CD8-positive, alpha-beta memory T cell (primary cell): ENCODE results near the gene MMP24. TPM values are rescaled to one million over a fixed set of nuclear protein-coding genes. Genes with fewer than 3 reads are reported as not detected.

Source experiments
- CTCF ChIA-PET: fragments of 350-600 bp; sonication (Branson Sonifier 250); formaldehyde crosslinking; loops from one replicate; lab custom pipeline; 2021; ENCODE audit warnings: antibody characterized with exemption; lab: Charles Lee
- POLR2A ChIA-PET: fragments of 350-600 bp; sonication (Branson Sonifier 250); formaldehyde crosslinking; loops from one replicate; lab custom pipeline; 2021; ENCODE audit warnings: antibody characterized with exemption; lab: Charles Lee
- DNase-seq, 5 donors: peaks; one replicate each; pipeline versions ENCODE4 v3.0.0 to v3.0.0-alpha.2; 2020 to 2022; ENCODE audit warnings: mixed read lengths in 1 of 5
- H3K27ac ChIP-seq: one replicate; pipeline ENCODE4 v1.7.0; 2013; ENCODE audit warnings: low read depth, mild to moderate bottlenecking, low read length, moderate library complexity
- H3K27me3 ChIP-seq: 2 replicates; pipeline ENCODE4 v1.7.0; 2013; ENCODE audit warnings: low read length, mild to moderate bottlenecking; ENCODE audit not compliant: insufficient read depth, poor library complexity, severe bottlenecking
- H3K36me3 ChIP-seq: 2 replicates; pipeline ENCODE4 v1.7.0; 2013; ENCODE audit warnings: mild to moderate bottlenecking, low read length, moderate library complexity; ENCODE audit not compliant: insufficient read depth
- H3K4me1 ChIP-seq: 2 replicates; pipeline ENCODE4 v1.7.0; 2013; ENCODE audit warnings: mild to moderate bottlenecking, low read length, moderate library complexity; ENCODE audit not compliant: insufficient read depth
- H3K4me3 ChIP-seq: 2 replicates; pipeline ENCODE4 v1.7.0; 2013; ENCODE audit warnings: mild to moderate bottlenecking, low read length
- H3K9me3 ChIP-seq: 2 replicates; pipeline ENCODE4 v1.7.0; 2013; ENCODE audit warnings: mild to moderate bottlenecking, low read length
- H3K27ac Mint-ChIP-seq, 8 donors: one replicate each; pipeline ENCODE4 v1.8.0; 2020 to 2021; ENCODE audit warnings: mixed read lengths in 8 of 8, mild to moderate bottlenecking in 6 of 8, inconsistent platforms in 3 of 8, moderate library complexity in 3 of 8
- H3K27me3 Mint-ChIP-seq, 2 donors: one replicate each; pipeline ENCODE4 v1.8.0; 2020 to 2021; ENCODE audit warnings: mixed read lengths in 2 of 2, mild to moderate bottlenecking in 1 of 2, moderate library complexity in 1 of 2
- H3K36me3 Mint-ChIP-seq, 3 donors: one replicate each; pipeline ENCODE4 v1.8.0; 2020 to 2021; ENCODE audit warnings: mixed read lengths in 3 of 3, inconsistent platforms in 1 of 3, mild to moderate bottlenecking in 1 of 3
- H3K4me1 Mint-ChIP-seq, 3 donors: one replicate each; pipeline ENCODE4 v1.8.0; 2020 to 2021; ENCODE audit warnings: mixed read lengths in 3 of 3, inconsistent platforms in 1 of 3, mild to moderate bottlenecking in 1 of 3
- H3K4me3 Mint-ChIP-seq, 7 donors: one replicate each; pipeline ENCODE4 v1.8.0; 2020 to 2021; ENCODE audit warnings: mixed read lengths in 7 of 7, mild to moderate bottlenecking in 6 of 7, moderate library complexity in 4 of 7, inconsistent platforms in 2 of 7
- H3K9me3 Mint-ChIP-seq, 5 donors: one replicate each; pipeline ENCODE4 v1.8.0; 2020 to 2022; ENCODE audit warnings: mixed read lengths in 5 of 5, mild to moderate bottlenecking in 3 of 5, moderate library complexity in 2 of 5, inconsistent platforms in 1 of 5
- polyA plus RNA-seq: library from polyadenylated mRNA; unstranded; fragments of 300-500 nt; fragmentation: Illumina TruSeq; gene quantifications from one replicate; pipeline ENCODE4 v1.2.3, GENCODE V29; 2021
- total RNA-seq, 2 experiments: library from RNA; stranded (reverse); gene quantifications; one replicate each; pipeline ENCODE4 v1.2.3, GENCODE V29; 2021

The MMP24 gene
- total and polyA plus RNA-seq, 3 experiments from 2014 or later, result 0.07 to 0.18 TPM; not detected in 1

- peaks cover 0 to 3% of the 10 kb centered on the region in 2 donors for H3K27me3 Mint-ChIP-seq
- H3K27ac ChIP-seq, result peak overlapping the region; percentile 94
- ChIA-PET POLR2A (interaction anchor here (1.1 to 1.6 kb wide), 5 partner anchors 8 to 453 kb away, joined by 3 to 8 read pairs (median 7); no protein-coding TSS in a partner anchor), CTCF (interaction anchor here (0.6 to 2.3 kb wide), 5 partner anchors 13 to 181 kb away, joined by 3 to 9 read pairs (median 3); partner anchors contain the start of gene EDEM2)
- H3K9me3 ChIP-seq, result no peaks in the 10 kb centered on the region
- H3K27me3 ChIP-seq, result no peaks in the 10 kb centered on the region
- peaks cover 19 to 33% (median 31%) of the 10 kb centered on the region in 3 donors for H3K4me1 Mint-ChIP-seq
- peaks cover 15% of the 10 kb centered on the region for H3K4me1 ChIP-seq
- H3K4me3 ChIP-seq, result peak overlapping the region; percentile 94
- H3K9me3 Mint-ChIP-seq, result no peaks in the 10 kb centered on the region
- peak overlapping the region; percentile 92 to 99 (median 97) for H3K4me3 Mint-ChIP-seq
- H3K36me3 ChIP-seq, result peaks cover 25% of the 10 kb centered on the region
- DNase-seq, result no peak
- peak overlapping the region; percentile 97 to 100 (median 100) for H3K27ac Mint-ChIP-seq
- peaks cover 0 to 56% (median 7%) of the 10 kb centered on the region in 3 donors for H3K36me3 Mint-ChIP-seq
These were observed 50.6 kb downstream of the MMP24 start for GRCh38 chr20:35277127-35277526.

- peaks cover 0 to 3% of the 10 kb centered on the region in 2 donors for H3K27me3 Mint-ChIP-seq
- Histone ChIP-seq H3K4me3 (peak within 1 kb of the TSS; percentile 94), H3K36me3 (peaks cover 25% of the 10 kb centered on the region), H3K4me1 (peaks cover 15% of the 10 kb centered on the region), H3K9me3 (no peaks in the 10 kb centered on the region), H3K27ac (peak within 1 kb of the TSS; percentile 94), H3K27me3 (no peaks in the 10 kb centered on the region)
- peak; percentile 83 to 91 (median 88) for DNase-seq
- H3K9me3 Mint-ChIP-seq, result no peaks in the 10 kb centered on the region
- POLR2A ChIA-PET, result interaction anchor here (0.5 to 1.6 kb wide), 12 partner anchors 9 to 1666 kb away, joined by 3 to 9 read pairs (median 6); partner anchors contain the start of genes EDEM2 and UQCC1
- peak within 1 kb of the TSS; percentile 92 to 99 (median 97) for H3K4me3 Mint-ChIP-seq
- peak within 1 kb of the TSS; percentile 97 to 100 (median 100) for H3K27ac Mint-ChIP-seq
- CTCF ChIA-PET, result interaction anchor here (0.6 to 2.3 kb wide), 8 partner anchors 8 to 182 kb away, joined by 3 to 9 read pairs (median 3); partner anchors contain the start of gene EDEM2
- H3K36me3 Mint-ChIP-seq, result peaks cover 0 to 60% (median 9%) of the 10 kb centered on the region in 3 donors
- H3K4me1 Mint-ChIP-seq, result peaks cover 22 to 38% (median 34%) of the 10 kb centered on the region in 3 donors
These were observed 51.3 kb downstream of the MMP24 start, which contains the start of gene MMP24OS for GRCh38 chr20:35277531-35278395. Gene MMP24OS, minus strand, starts transcription at chr20:35278122. Its CDS starts 193 bp downstream, at chr20:35277929.

GRCh38 chr20:35279040-35279439, 52.5 kb downstream of the MMP24 start:
- POLR2A ChIA-PET, result no interaction called here
- peaks cover 25% of the 10 kb centered on the region for H3K36me3 ChIP-seq
- no peaks in the 10 kb centered on the region for H3K27me3 ChIP-seq
- peaks cover 24% of the 10 kb centered on the region for H3K4me1 ChIP-seq
- H3K9me3 Mint-ChIP-seq, result no peaks in the 10 kb centered on the region
- DNase-seq, result no peak
- H3K27me3 Mint-ChIP-seq, result peaks cover 0 to 3% of the 10 kb centered on the region in 2 donors
- peak overlapping the region; percentile 87 to 100 (median 93) for H3K27ac Mint-ChIP-seq
- H3K27ac ChIP-seq, result no peak overlapping the region
- CTCF ChIA-PET, result interaction anchor here (0.8 to 2.3 kb wide), 2 partner anchors 132 to 169 kb away, joined by 3 to 9 read pairs; partner anchors contain the start of gene EDEM2
- no peak overlapping the region for H3K4me3 ChIP-seq
- H3K4me3 Mint-ChIP-seq, result peak overlapping the region in 4 of 7 donors; percentile 23 to 98 (median 81)
- peaks cover 30 to 50% (median 46%) of the 10 kb centered on the region in 3 donors for H3K4me1 Mint-ChIP-seq
- no peaks in the 10 kb centered on the region for H3K9me3 ChIP-seq
- H3K36me3 Mint-ChIP-seq, result peaks cover 0 to 62% (median 12%) of the 10 kb centered on the region in 3 donors

- Histone ChIP-seq H3K4me3 (no peak overlapping the region), H3K27ac (no peak overlapping the region), H3K9me3 (no peaks in the 10 kb centered on the region), H3K27me3 (no peaks in the 10 kb centered on the region), H3K36me3 (peaks cover 25% of the 10 kb centered on the region), H3K4me1 (peaks cover 24% of the 10 kb centered on the region)
- Mint-ChIP-seq H3K36me3 (peaks cover 0 to 61% (median 12%) of the 10 kb centered on the region in 3 donors), H3K27me3 (peaks cover 0 to 3% of the 10 kb centered on the region in 2 donors), H3K9me3 (no peaks in the 10 kb centered on the region), H3K4me1 (peaks cover 32 to 54% (median 48%) of the 10 kb centered on the region in 3 donors), H3K4me3 (peak overlapping the region in 4 of 7 donors; percentile 50 to 92 (median 60)), H3K27ac (peak overlapping the region; percentile 11 to 100 (median 93))
- POLR2A ChIA-PET, result no interaction called here
- CTCF ChIA-PET, result interaction anchor here (0.8 to 2.3 kb wide), 2 partner anchors 133 to 168 kb away, joined by 3 to 9 read pairs; partner anchors contain the start of gene EDEM2
- DNase-seq, result no peak
These were observed 53.2 kb downstream of the MMP24 start for GRCh38 chr20:35279533-35280174.

- Mint-ChIP-seq H3K36me3 (peaks cover 0 to 62% (median 12%) of the 10 kb centered on the region in 3 donors), H3K4me3 (peak overlapping the region in 2 of 7 donors; percentile 32 to 92), H3K4me1 (peaks cover 38 to 57% (median 52%) of the 10 kb centered on the region in 3 donors), H3K9me3 (no peaks in the 10 kb centered on the region), H3K27ac (peak overlapping the region in 2 of 8 donors; percentile 93 to 97), H3K27me3 (peaks cover 0 to 3% of the 10 kb centered on the region in 2 donors)
- no peak overlapping the region for H3K27ac ChIP-seq
- no peaks in the 10 kb centered on the region for H3K9me3 ChIP-seq
- H3K4me3 ChIP-seq, result no peak overlapping the region
- H3K4me1 ChIP-seq, result peaks cover 30% of the 10 kb centered on the region
- DNase-seq, result no peak
- H3K27me3 ChIP-seq, result no peaks in the 10 kb centered on the region
- H3K36me3 ChIP-seq, result peaks cover 25% of the 10 kb centered on the region
- ChIA-PET CTCF (no interaction called here), POLR2A (interaction anchor here (0.6 kb wide), 2 partner anchors 108 to 194 kb away, joined by 3 to 5 read pairs; no protein-coding TSS in a partner anchor)
These were observed 54.0 kb downstream of the MMP24 start for GRCh38 chr20:35280523-35280922.

GRCh38 chr20:35281506-35282101, 55.1 kb downstream of the MMP24 start:
- no peak overlapping the region for H3K27ac ChIP-seq
- H3K4me3 ChIP-seq, result no peak overlapping the region
- H3K36me3 Mint-ChIP-seq, result peaks cover 0 to 59% (median 12%) of the 10 kb centered on the region in 3 donors
- no peaks in the 10 kb centered on the region for H3K27me3 ChIP-seq
- peaks cover 21% of the 10 kb centered on the region for H3K4me1 ChIP-seq
- H3K36me3 ChIP-seq, result peaks cover 25% of the 10 kb centered on the region
- no peaks in the 10 kb centered on the region for H3K9me3 Mint-ChIP-seq
- peaks cover 41 to 53% (median 42%) of the 10 kb centered on the region in 3 donors for H3K4me1 Mint-ChIP-seq
- CTCF ChIA-PET, result interaction anchor here (0.9 to 1.5 kb wide), 2 partner anchors 13 to 137 kb away, joined by 3 read pairs; no protein-coding TSS in a partner anchor
- H3K4me3 Mint-ChIP-seq, result peak overlapping the region in 1 of 7 donors; percentile 19
- peaks cover 0 to 3% of the 10 kb centered on the region in 2 donors for H3K27me3 Mint-ChIP-seq
- no peak for DNase-seq
- peak overlapping the region in 1 of 8 donors; percentile 24 for H3K27ac Mint-ChIP-seq
- POLR2A ChIA-PET, result no interaction called here
- no peaks in the 10 kb centered on the region for H3K9me3 ChIP-seq
